Caco-2 (cell line): ENCODE results near the gene RB1. TPM values are rescaled to one million over a fixed set of nuclear protein-coding genes. Genes with fewer than 3 reads are reported as not detected.
"Not testable (repeated sequence)": the region's sequence is repeated elsewhere in the genome, so short reads cannot be mapped to it uniquely, and the experiment has no call there.

ENCODE experiments used
- BruUV-seq: library from RNA; stranded (reverse); fragments of 400-500 nt; replicated peaks from 2 replicates; lab custom pipeline; 2021; lab: Mats Ljungman, UMichigan
- CTCF ChIA-PET: fragments of 300-600 bp; sonication (Branson Sonifier 250); formaldehyde crosslinking; loops from one replicate; lab custom pipeline; 2022; ENCODE audit warnings: antibody characterized with exemption; lab: Charles Lee
- POLR2A ChIA-PET: fragments of 300-600 bp; sonication (Branson Sonifier 250); formaldehyde crosslinking; loops from one replicate; lab custom pipeline; 2022; ENCODE audit warnings: antibody characterized with exemption; lab: Charles Lee
- DNase-seq, 2 experiments: peaks; one replicate each; pipeline versions ENCODE4 v3.0.0 to v3.0.0-alpha.2; 2020 to 2022
- H3K27me3 ChIP-seq: replicated peaks from 2 replicates; pipeline ENCODE4 v1.6.0; 2011; ENCODE audit warnings: low read length; ENCODE audit not compliant: control insufficient read depth, insufficient read depth
- H3K36me3 ChIP-seq: 2 replicates; pipeline ENCODE4 v1.5.1; 2011; ENCODE audit warnings: low read length; ENCODE audit not compliant: control insufficient read depth, insufficient read depth
- H3K4me1 ChIP-seq: fragments of 250-450 bp; sonication (Bioruptor Pico); 2 replicates; pipeline ENCODE4 v1.5.1; 2020; ENCODE audit warnings: mild to moderate bottlenecking
- H3K4me3 ChIP-seq: 2 replicates; pipeline ENCODE4 v1.5.1; 2011; ENCODE audit warnings: low read depth, mild to moderate bottlenecking, control low read depth, low read length
- H3K9me3 ChIP-seq: fragments of 250-450 bp; sonication (Bioruptor Pico); 2 replicates; pipeline ENCODE4 v1.5.1; 2020; ENCODE audit warnings: mild to moderate bottlenecking, moderate library complexity
- H3K27ac Mint-ChIP-seq: one replicate; pipeline ENCODE4 v1.8.0; 2022; ENCODE audit warnings: mixed read lengths; ENCODE audit not compliant: unreplicated experiment
- H3K27me3 Mint-ChIP-seq: one replicate; pipeline ENCODE4 v1.8.0; 2022; ENCODE audit warnings: mixed read lengths; ENCODE audit not compliant: insufficient read depth, unreplicated experiment
- H3K36me3 Mint-ChIP-seq: one replicate; pipeline ENCODE4 v1.8.0; 2022; ENCODE audit warnings: mild to moderate bottlenecking, mixed read lengths; ENCODE audit not compliant: insufficient read depth, unreplicated experiment
- H3K4me1 Mint-ChIP-seq: one replicate; pipeline ENCODE4 v1.8.0; 2022; ENCODE audit warnings: low read depth, mixed read lengths; ENCODE audit not compliant: unreplicated experiment
- H3K4me3 Mint-ChIP-seq: one replicate; pipeline ENCODE4 v1.8.0; 2022; ENCODE audit warnings: mild to moderate bottlenecking, moderate library complexity, mixed read lengths; ENCODE audit not compliant: unreplicated experiment
- H3K9me3 Mint-ChIP-seq: one replicate; pipeline ENCODE4 v1.8.0; 2022; ENCODE audit warnings: mixed read lengths; ENCODE audit not compliant: unreplicated experiment
- CTCF ChIP-seq, 2 experiments: fragments of 200-600 bp in 1 of 2; IDR thresholded peaks; 1 replicate in 1 of 2; 2 replicates in 1 of 2; pipeline versions ENCODE4 v1.5.1 to v1.8.0; 2011 to 2022; ENCODE audit warnings: antibody characterized with exemption in 1 of 2, control low read depth in 1 of 2, inconsistent platforms in 1 of 2, low read depth in 1 of 2, low read length in 1 of 2, mild to moderate bottlenecking in 1 of 2, moderate library complexity in 1 of 2; ENCODE audit not compliant: insufficient read depth in 1 of 2, severe bottlenecking in 1 of 2, unreplicated experiment in 1 of 2
- intact Hi-C: fragments of 100-400 bp; cut with micrococcal nuclease; formaldehyde crosslinking; loops from one replicate; pipeline ENCODE4 v1.10.0; 2022; ENCODE audit not compliant: unreplicated experiment
- total RNA-seq: library from RNA; stranded (reverse); gene quantifications from 2 replicates; pipeline ENCODE4 v1.2.3, GENCODE V29; 2022

The RB1 gene
- total RNA-seq, 1 experiment from 2014 or later: 24.1 TPM

- no peaks in the 10 kb centered on the region for H3K4me1 Mint-ChIP-seq
- intact Hi-C loops: no loop called here
- TF ChIP-seq CTCF (IDR thresholded peaks at IDR 0.05; ENCODE audit: insufficient read depth in 1 of 2, low read depth in 1 of 2, low read length in 1 of 2, severe bottlenecking in 1 of 2, unreplicated experiment in 1 of 2): no peak
- H3K27ac Mint-ChIP-seq: no peak overlapping the region
- peaks cover 6% of the 10 kb centered on the region for H3K9me3 Mint-ChIP-seq
- H3K27me3 Mint-ChIP-seq: no peaks in the 10 kb centered on the region
- no peak overlapping the region for H3K4me3 ChIP-seq
- no TSS peak for BruUV-seq
- H3K27me3 ChIP-seq: no peaks in the 10 kb centered on the region
- no peaks in the 10 kb centered on the region for H3K4me1 ChIP-seq
- H3K36me3 ChIP-seq: no peaks in the 10 kb centered on the region
- POLR2A ChIA-PET: no interaction called here
- DNase-seq: no peak
- H3K36me3 Mint-ChIP-seq: no peaks in the 10 kb centered on the region
- CTCF ChIA-PET: interaction anchor here (0.6 kb wide), 1 partner anchor 334 kb away, joined by 3 read pairs; no protein-coding TSS in a partner anchor
- H3K4me3 Mint-ChIP-seq: no peak overlapping the region
- H3K9me3 ChIP-seq: no peaks in the 10 kb centered on the region
Observed at GRCh38 chr13:48448285-48448958, 144.9 kb downstream of the RB1 start.

GRCh38 chr13:48448959-48449614, 145.5 kb downstream of the RB1 start:
- intact Hi-C loops: no loop called here
- Histone ChIP-seq H3K27me3 (no peaks in the 10 kb centered on the region), H3K4me1 (no peaks in the 10 kb centered on the region), H3K4me3 (no peak overlapping the region), H3K36me3 (no peaks in the 10 kb centered on the region), H3K9me3 (no peaks in the 10 kb centered on the region)
- POLR2A ChIA-PET: no interaction called here
- Mint-ChIP-seq H3K4me1 (no peaks in the 10 kb centered on the region), H3K27ac (no peak overlapping the region), H3K4me3 (no peak overlapping the region), H3K9me3 (peaks cover 6% of the 10 kb centered on the region), H3K36me3 (no peaks in the 10 kb centered on the region), H3K27me3 (no peaks in the 10 kb centered on the region)
- no TSS peak for BruUV-seq
- CTCF ChIA-PET: interaction anchor here (0.6 kb wide), 1 partner anchor 335 kb away, joined by 3 read pairs; no protein-coding TSS in a partner anchor
- TF ChIP-seq CTCF (IDR thresholded peaks at IDR 0.05; ENCODE audit: insufficient read depth in 1 of 2, low read depth in 1 of 2, low read length in 1 of 2, severe bottlenecking in 1 of 2, unreplicated experiment in 1 of 2): no peak
- no peak for DNase-seq

GRCh38 chr13:48449656-48450055, 146.1 kb downstream of the RB1 start:
- BruUV-seq: no TSS peak
- no peak overlapping the region for H3K27ac Mint-ChIP-seq

GRCh38 chr13:48451196-48451595, 147.6 kb downstream of the RB1 start:
- H3K27me3 ChIP-seq, H3K4me1 ChIP-seq, H3K4me3 ChIP-seq, BruUV-seq, intact Hi-C loops, H3K27me3 Mint-ChIP-seq, CTCF ChIA-PET, DNase-seq, H3K4me3 Mint-ChIP-seq, POLR2A ChIA-PET, H3K9me3 ChIP-seq, H3K9me3 Mint-ChIP-seq, H3K27ac Mint-ChIP-seq, H3K4me1 Mint-ChIP-seq, H3K36me3 ChIP-seq, H3K36me3 Mint-ChIP-seq: not testable (repeated sequence)

More at GRCh38 chr13:48449656-48450055, 146.1 kb downstream of the RB1 start:
- H3K9me3 Mint-ChIP-seq: peaks cover 6% of the 10 kb centered on the region
- Histone ChIP-seq H3K4me3 (no peak overlapping the region), H3K27me3 (no peaks in the 10 kb centered on the region), H3K36me3 (no peaks in the 10 kb centered on the region), H3K4me1 (no peaks in the 10 kb centered on the region), H3K9me3 (no peaks in the 10 kb centered on the region)
- H3K4me3 Mint-ChIP-seq: no peak overlapping the region
- no peaks in the 10 kb centered on the region for H3K4me1 Mint-ChIP-seq
- no peak for TF ChIP-seq CTCF (IDR thresholded peaks at IDR 0.05; ENCODE audit: insufficient read depth in 1 of 2, low read depth in 1 of 2, low read length in 1 of 2, severe bottlenecking in 1 of 2, unreplicated experiment in 1 of 2)
- ChIA-PET POLR2A (no interaction called here), CTCF (no interaction called here)
- H3K27me3 Mint-ChIP-seq: no peaks in the 10 kb centered on the region
- no peaks in the 10 kb centered on the region for H3K36me3 Mint-ChIP-seq
- intact Hi-C loops: no loop called here
- DNase-seq: no peak
